SK-N-SH (cell line): ENCODE measurements around the gene ZNF487. TPM values are rescaled to one million over a fixed set of nuclear protein-coding genes. Genes with fewer than 3 reads are reported as not detected.

Source experiments
- CTCF ChIA-PET: fragments of 300-600, 350-600 bp; formaldehyde crosslinking; extraction: SDS; loops from one replicate; lab custom pipeline; 2021; lab: Yijun Ruan, JAX
- POLR2A ChIA-PET: fragments of 350-600 bp; sonication (Branson Sonifier 250); formaldehyde crosslinking; extraction: SDS; loops from one replicate; lab custom pipeline; 2020; ENCODE audit warnings: antibody characterized with exemption, inconsistent platforms; lab: Yijun Ruan, JAX
- DNase-seq: peaks from one replicate; pipeline ENCODE4 v3.0.0; 2012
- H2AFZ ChIP-seq: fragments of 200-600 bp; sonication (generic); 2 replicates; pipeline ENCODE4 v1.8.1; 2016; ENCODE audit warnings: antibody characterized with exemption, mild to moderate bottlenecking, low read depth
- H3F3A ChIP-seq: fragments of 200-600 bp; sonication (generic); replicated peaks from 2 replicates; pipeline ENCODE3; 2016; ENCODE audit warnings: antibody characterized with exemption, mild to moderate bottlenecking; ENCODE audit not compliant: insufficient read depth
- H3K27ac ChIP-seq, 2 experiments: fragments of 200-500 bp in 1 of 2; fragments of 200-600 bp in 1 of 2; sonication (Bioruptor generic) in 1 of 2; sonication (generic), shearing (Covaris generic) in 1 of 2; 2 replicates each; pipeline versions ENCODE4 v1.5.1 to v1.6.1; 2014 to 2016; ENCODE audit warnings: low read depth in 2 of 2, inconsistent platforms in 1 of 2, low read length in 1 of 2, mild to moderate bottlenecking in 1 of 2, mixed read lengths in 1 of 2
- H3K27me3 ChIP-seq: fragments of 200-600 bp; sonication (generic), shearing (Covaris generic); 2 replicates; pipeline ENCODE4 v1.6.1; 2016; ENCODE audit warnings: mixed run types; ENCODE audit not compliant: insufficient read depth
- H3K36me3 ChIP-seq, 2 experiments: fragments of 200-500 bp in 1 of 2; fragments of 200-600 bp in 1 of 2; sonication (Bioruptor generic) in 1 of 2; sonication (generic) in 1 of 2; replicated peaks in 1 of 2; 2 replicates each; pipeline versions ENCODE3 to v1.5.1; 2014 to 2016; ENCODE audit warnings: low read length in 1 of 2, mild to moderate bottlenecking in 1 of 2; ENCODE audit not compliant: insufficient read depth in 2 of 2, control insufficient read depth in 1 of 2
- H3K4me1 ChIP-seq, 2 experiments: fragments of 200-500 bp in 1 of 2; fragments of 200-600 bp in 1 of 2; sonication (Bioruptor generic) in 1 of 2; sonication (generic), shearing (Covaris generic) in 1 of 2; 2 replicates each; pipeline versions ENCODE4 v1.5.1 to v1.6.1; 2014 to 2016; ENCODE audit warnings: low read depth in 1 of 2, low read length in 1 of 2, mixed run types in 1 of 2; ENCODE audit not compliant: insufficient read depth in 2 of 2, control insufficient read depth in 1 of 2
- H3K4me2 ChIP-seq: fragments of 200-600 bp; sonication (generic), shearing (Covaris generic); 2 replicates; pipeline ENCODE4 v1.6.1; 2017; ENCODE audit warnings: mixed run types
- H3K4me3 ChIP-seq, 2 experiments: fragments of 200-500 bp in 1 of 2; fragments of 200-600 bp in 1 of 2; sonication (Bioruptor generic) in 1 of 2; sonication (generic), shearing (Covaris generic) in 1 of 2; 2 replicates each; pipeline versions ENCODE4 v1.5.1 to v1.8.1; 2014 to 2016; ENCODE audit warnings: low read depth in 2 of 2, inconsistent platforms in 1 of 2, low read length in 1 of 2, mild to moderate bottlenecking in 1 of 2, mixed read lengths in 1 of 2, moderate library complexity in 1 of 2
- H3K79me2 ChIP-seq: fragments of 200-600 bp; sonication (generic); 2 replicates; pipeline ENCODE4 v1.8.1; 2017; ENCODE audit warnings: mild to moderate bottlenecking; ENCODE audit not compliant: insufficient read depth
- H3K9ac ChIP-seq: fragments of 200-600 bp; sonication (generic); 2 replicates; pipeline ENCODE4 v1.6.1; 2017; ENCODE audit warnings: mixed run types
- H3K9me2 ChIP-seq: fragments of 200-600 bp; sonication (generic); 2 replicates; pipeline ENCODE4 v1.6.1; 2017; ENCODE audit warnings: mixed run types
- H3K9me3 ChIP-seq: fragments of 200-600 bp; sonication (generic); 2 replicates; pipeline ENCODE4 v1.6.1; 2017; ENCODE audit warnings: mixed run types, mild to moderate bottlenecking, moderate library complexity
- H4K20me1 ChIP-seq: fragments of 200-600 bp; sonication (generic); 2 replicates; pipeline ENCODE4 v1.6.1; 2017; ENCODE audit warnings: mild to moderate bottlenecking, mixed run types; ENCODE audit not compliant: insufficient read depth
- CHD2 ChIP-seq: fragments of 150-350 bp; IDR thresholded peaks from 2 replicates; pipeline ENCODE4 v1.6.1; 2018; ENCODE audit warnings: low read length; ENCODE audit not compliant: partially characterized antibody
- CTCF ChIP-seq: fragments of 200-600 bp; sonication (generic); IDR thresholded peaks from 2 replicates; pipeline ENCODE4 v1.6.1; 2017; ENCODE audit warnings: antibody characterized with exemption, mild to moderate bottlenecking, moderate library complexity
- ELF1 ChIP-seq: IDR thresholded peaks from 2 replicates; pipeline ENCODE4 v1.4.0; 2012
- EZH2phosphoT487 ChIP-seq: fragments of 200-600 bp; sonication (generic); IDR thresholded peaks from 2 replicates; pipeline ENCODE4 v1.6.1; 2017; ENCODE audit warnings: low read depth, mixed run types, mild to moderate bottlenecking, antibody characterized with exemption, moderate library complexity, borderline replicate concordance
- GABPA ChIP-seq: IDR thresholded peaks from 2 replicates; pipeline ENCODE4 v1.4.0; 2012; ENCODE audit warnings: low read depth, mild to moderate bottlenecking
- GATA2 ChIP-seq: sonication (generic); formaldehyde crosslinking; IDR thresholded peaks from 2 replicates; pipeline ENCODE4 v1.5.0; 2020; ENCODE audit warnings: mild to moderate bottlenecking, missing genetic modification reagents
- MAX ChIP-seq: IDR thresholded peaks from 2 replicates; pipeline ENCODE4 v1.4.0; 2012; ENCODE audit warnings: low read depth
- MXI1 ChIP-seq: IDR thresholded peaks from 2 replicates; pipeline ENCODE4 v1.6.1; 2012; ENCODE audit warnings: mild to moderate bottlenecking, low read depth, low read length, improper control_type of control experiment
- NRF1 ChIP-seq: IDR thresholded peaks from 2 replicates; pipeline ENCODE4 v1.6.1; 2012; ENCODE audit warnings: low read depth, mild to moderate bottlenecking, low read length
- POLR2AphosphoS5 ChIP-seq: IDR thresholded peaks from 2 replicates; pipeline ENCODE4 v1.6.1; 2012; ENCODE audit warnings: low read depth, low read length
- RAD21 ChIP-seq: IDR thresholded peaks from 2 replicates; pipeline ENCODE4 v1.6.1; 2012; ENCODE audit warnings: mild to moderate bottlenecking, low read length
- RCOR1 ChIP-seq: fragments of 150-350 bp; IDR thresholded peaks from 2 replicates; pipeline ENCODE4 v1.6.1; 2017; ENCODE audit warnings: antibody characterized with exemption, low read length
- RFX5 ChIP-seq: IDR thresholded peaks from 2 replicates; pipeline ENCODE4 v1.6.1; 2012; ENCODE audit warnings: mild to moderate bottlenecking, improper control_type of control experiment, low read length
- SMC3 ChIP-seq: IDR thresholded peaks from 2 replicates; pipeline ENCODE4 v1.6.1; 2012; ENCODE audit warnings: low read depth, low read length, improper control_type of control experiment
- TAF1 ChIP-seq: IDR thresholded peaks from 2 replicates; pipeline ENCODE4 v1.6.1; 2012; ENCODE audit warnings: low read depth, mild to moderate bottlenecking, low read length, moderate library complexity, borderline replicate concordance
- TEAD4 ChIP-seq: IDR thresholded peaks from 2 replicates; pipeline ENCODE4 v1.4.0; 2012; ENCODE audit warnings: mild to moderate bottlenecking, borderline replicate concordance; ENCODE audit not compliant: insufficient read depth
- WGBS: methylation state at CpG from one replicate; pipeline ENCODE4 v1.1.6; 2017; ENCODE audit warnings: low lambda C conversion rate; 5-methylcytosine and 5-hydroxymethylcytosine counted together
- polyA plus RNA-seq, 3 experiments: library from polyadenylated mRNA; depleted of rRNA; stranded (reverse); fragments of >200 nt; gene quantifications; 2 replicates each; pipeline ENCODE4 v1.2.3, GENCODE V29; 2012

Gene ZNF487
- polyA plus RNA-seq, 1 of the 3 experiments (the other 2 are of a cell fraction): 2.7 TPM

- peak; percentile 58 for DNase-seq
- POLR2A ChIA-PET: interaction anchor here (0.6 to 1.2 kb wide), 5 partner anchors 8 to 41 kb away, joined by 3 to 4 read pairs (median 4); partner anchors contain the start of gene ZNF487
- H3K4me1 ChIP-seq: peaks cover 16 to 31% of the 10 kb centered on the region in 2 experiments
These were observed 41.3 kb upstream of the ZNF487 start for GRCh38 chr10:43395571-43396060.

GRCh38 chr10:43396061-43396927, 40.6 kb upstream of the ZNF487 start:
- peaks cover 96% of the 10 kb centered on the region for H3K79me2 ChIP-seq
- POLR2A ChIA-PET: interaction anchor here (0.6 to 1.2 kb wide), 9 partner anchors 9 to 320 kb away, joined by 3 to 11 read pairs (median 4); partner anchors contain the start of genes HNRNPF and ZNF487
- H3K36me3 ChIP-seq: peaks cover 33 to 39% of the 10 kb centered on the region in 2 experiments
- H3K4me1 ChIP-seq: peaks cover 16 to 38% of the 10 kb centered on the region in 2 experiments
- H3F3A ChIP-seq: peaks cover 28% of the 10 kb centered on the region
- peaks cover 89% of the 10 kb centered on the region for H4K20me1 ChIP-seq
- peak overlapping the region; percentile 61 to 76 for H3K4me3 ChIP-seq
- CTCF ChIA-PET: interaction anchor here (1.4 kb wide), 1 partner anchor 12 kb away, joined by 4 read pairs; no protein-coding TSS in a partner anchor
- no peaks in the 10 kb centered on the region for H3K9me3 ChIP-seq
- H3K27me3 ChIP-seq: no peaks in the 10 kb centered on the region
- H3K27ac ChIP-seq: peak overlapping the region; percentile 76 to 92
- peak; percentile 96 for DNase-seq
- WGBS: 2% methylated on average over 36 of the region's 71 CpGs
- no peak overlapping the region for H2AFZ ChIP-seq
- TF ChIP-seq NRF1 (peak; percentile 42), TAF1 (no peak; the same call in 1 of the 2 replicates), MAX (peak; percentile 78), RCOR1 (no peak), RAD21 (no peak), CTCF (no peak), MXI1 (no peak), RFX5 (no peak), GABPA (peak; percentile 69), EZH2phosphoT487 (no peak), TEAD4 (no peak), CHD2 (peak; percentile 66)
- peak overlapping the region; percentile 86 for H3K4me2 ChIP-seq
- peak overlapping the region; percentile 88 for H3K9ac ChIP-seq
- H3K9me2 ChIP-seq: no peaks in the 10 kb centered on the region

More at GRCh38 chr10:43395571-43396060, 41.3 kb upstream of the ZNF487 start:
- TF ChIP-seq CTCF: no peak
- no peak for TF ChIP-seq GATA2 (CRISPR knock-in tag)
- TF ChIP-seq ELF1: no peak
- no peak for TF ChIP-seq SMC3
- TF ChIP-seq POLR2AphosphoS5: no peak
- peak; percentile 13; the same call in 1 of the 2 replicates for TF ChIP-seq MXI1
- no peak for TF ChIP-seq GABPA
- Histone ChIP-seq H3K9me3 (no peaks in the 10 kb centered on the region), H3K79me2 (peaks cover 96% of the 10 kb centered on the region), H3K27ac (peak overlapping the region; percentile 76 to 92), H3K27me3 (no peaks in the 10 kb centered on the region), H3K4me3 (peak overlapping the region; percentile 61 to 76), H3K9me2 (no peaks in the 10 kb centered on the region), H3K9ac (peak overlapping the region; percentile 88), H3F3A (peaks cover 27% of the 10 kb centered on the region), H2AFZ (no peak overlapping the region), H3K4me2 (peak overlapping the region; percentile 86), H3K36me3 (peaks cover 36 to 46% of the 10 kb centered on the region in 2 experiments), H4K20me1 (peaks cover 89% of the 10 kb centered on the region)
- CTCF ChIA-PET: interaction anchor here (1.4 kb wide), 1 partner anchor 12 kb away, joined by 4 read pairs; no protein-coding TSS in a partner anchor
- WGBS: 3% methylated on average over 5 of the region's 18 CpGs
